NCI-H446 (cell line): ENCODE measurements around the gene CASQ2.
"Not testable (repeated sequence)": the region's sequence is repeated elsewhere in the genome, so short reads cannot be mapped to it uniquely, and the experiment has no call there.

ENCODE experiments used
- DNase-seq, 2 experiments: peaks; one replicate each; lab custom pipeline; 2025; lab: John Stamatoyannopoulos, UW

CASQ2 gene

DNA sequence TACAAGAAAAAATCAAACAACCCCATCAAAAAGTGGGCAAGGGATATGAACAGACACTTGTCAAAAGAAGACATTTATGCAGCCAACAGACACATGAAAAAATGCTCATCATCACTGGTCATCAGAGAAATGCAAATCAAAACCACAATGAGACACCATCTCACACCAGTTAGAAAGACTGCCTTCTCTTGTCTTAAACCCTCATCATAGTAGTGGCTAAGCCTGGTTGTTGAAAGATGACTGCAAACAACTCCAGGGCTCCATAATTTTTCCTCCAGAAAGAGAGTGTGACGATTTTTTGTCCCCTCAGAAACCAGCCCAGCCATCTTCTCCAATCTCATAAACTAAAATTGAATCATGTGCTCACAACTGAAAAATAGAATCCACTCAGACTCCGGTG, 12.1 kb upstream of the CASQ2 start:
- not testable (repeated sequence) for DNase-seq

GRCh38 chr1:115779075-115779474, 10.6 kb upstream of the CASQ2 start:
- not testable (repeated sequence) for DNase-seq

- DNase-seq: peak; percentile 85 to 88
These were observed 3.4 kb upstream of the CASQ2 start for GRCh38 chr1:115771847-115772457.

- DNase-seq: no peak
These were observed 2.8 kb upstream of the CASQ2 start for GRCh38 chr1:115771094-115771846.

GRCh38 chr1:115767403-115767802, 1.1 kb downstream of the CASQ2 start:
- no peak for DNase-seq

GRCh38 chr1:115765091-115765490, 3.4 kb downstream of the CASQ2 start:
- no peak for DNase-seq

- DNase-seq: peak in 1 of 2 experiments; percentile 37
These were observed 4.0 kb downstream of the CASQ2 start for GRCh38 chr1:115764541-115764940.

DNA sequence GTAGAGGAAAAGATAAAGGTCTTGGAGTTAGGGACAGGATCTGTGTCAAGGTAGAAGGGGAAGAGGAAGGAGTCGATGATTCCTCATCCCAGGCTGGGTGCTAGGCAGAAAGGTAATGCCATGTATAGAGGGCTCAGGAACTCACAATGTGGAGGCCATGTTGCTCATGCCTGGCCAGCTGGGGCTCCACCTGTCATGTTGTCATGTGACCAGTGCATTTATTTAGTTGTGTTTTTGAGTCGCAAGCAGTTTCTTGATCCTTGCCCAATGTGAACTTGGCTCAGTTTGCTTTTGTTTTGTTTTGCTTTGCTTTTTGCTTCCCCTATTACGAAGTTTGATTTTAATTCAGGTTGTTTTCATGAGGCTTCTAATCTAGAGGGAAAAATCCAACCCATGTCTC, 5.7 kb downstream of the CASQ2 start:
- no peak for DNase-seq

GRCh38 chr1:115761601-115762302, 6.8 kb downstream of the CASQ2 start:
- DNase-seq: no peak

GRCh38 chr1:115757856-115758255, 10.7 kb downstream of the CASQ2 start:
- DNase-seq: peak in 1 of 2 experiments; percentile 22

DNA sequence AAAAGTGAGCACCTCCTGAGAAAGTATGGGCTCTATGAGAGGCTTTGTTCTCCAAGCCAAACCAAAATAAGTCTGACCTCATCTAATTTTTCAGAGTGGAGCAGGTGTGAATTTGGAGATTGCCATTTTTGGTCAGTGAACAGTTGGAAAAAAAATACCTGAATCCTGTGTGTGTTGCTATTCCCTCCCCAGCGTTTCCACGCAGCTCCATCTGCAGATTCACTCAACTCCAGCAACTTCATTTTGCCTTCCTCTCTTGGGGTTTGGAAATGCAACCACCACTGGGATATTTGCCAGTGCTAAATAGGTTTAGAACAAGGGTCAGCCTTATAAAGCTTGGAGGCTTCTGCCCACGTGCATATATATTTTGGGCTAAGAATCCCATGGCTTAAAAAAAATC, 11.2 kb downstream of the CASQ2 start:
- no peak for DNase-seq

GRCh38 chr1:115755456-115756370, 12.8 kb downstream of the CASQ2 start:
- DNase-seq: no peak

DNA sequence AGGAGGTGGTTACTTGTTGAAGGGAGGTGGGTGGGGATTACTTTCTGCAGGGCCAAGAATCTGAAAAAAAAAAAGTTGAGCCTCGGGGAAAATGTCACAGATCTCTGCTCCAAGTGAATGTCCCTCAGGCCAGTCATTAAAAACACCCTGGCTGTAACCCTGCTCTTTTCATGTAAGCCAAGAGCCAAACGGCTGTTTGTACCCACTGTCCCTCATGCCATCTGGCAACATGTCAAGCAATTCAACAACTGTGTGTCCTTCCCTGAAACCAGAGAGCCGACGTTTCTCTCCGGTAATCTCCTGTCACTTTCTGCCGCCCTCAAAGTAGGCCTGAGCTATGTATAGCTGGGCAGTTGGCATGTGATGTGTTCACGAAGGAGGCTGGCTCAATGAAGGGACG, 14.7 kb downstream of the CASQ2 start:
- DNase-seq: no peak

DNA sequence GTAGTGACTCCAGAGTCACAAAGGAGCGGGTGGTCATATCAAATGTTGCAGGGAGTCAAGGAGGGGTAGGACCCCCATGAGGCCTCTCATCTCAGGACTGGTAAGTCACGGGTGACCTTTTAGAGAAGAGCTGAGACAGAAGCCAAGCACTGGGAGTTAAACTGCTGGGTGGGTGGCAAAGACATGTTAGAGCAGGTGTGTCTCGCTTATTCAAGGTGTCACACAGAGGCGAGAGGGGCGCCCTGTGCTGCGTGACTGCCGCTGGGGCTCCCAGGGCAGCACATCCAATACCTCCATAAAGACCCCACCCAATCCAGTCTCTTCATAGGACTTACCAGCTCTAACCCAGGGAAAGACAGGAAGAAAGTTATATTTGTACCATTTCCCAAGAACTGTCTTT, 15.2 kb downstream of the CASQ2 start:
- no peak for DNase-seq

DNA sequence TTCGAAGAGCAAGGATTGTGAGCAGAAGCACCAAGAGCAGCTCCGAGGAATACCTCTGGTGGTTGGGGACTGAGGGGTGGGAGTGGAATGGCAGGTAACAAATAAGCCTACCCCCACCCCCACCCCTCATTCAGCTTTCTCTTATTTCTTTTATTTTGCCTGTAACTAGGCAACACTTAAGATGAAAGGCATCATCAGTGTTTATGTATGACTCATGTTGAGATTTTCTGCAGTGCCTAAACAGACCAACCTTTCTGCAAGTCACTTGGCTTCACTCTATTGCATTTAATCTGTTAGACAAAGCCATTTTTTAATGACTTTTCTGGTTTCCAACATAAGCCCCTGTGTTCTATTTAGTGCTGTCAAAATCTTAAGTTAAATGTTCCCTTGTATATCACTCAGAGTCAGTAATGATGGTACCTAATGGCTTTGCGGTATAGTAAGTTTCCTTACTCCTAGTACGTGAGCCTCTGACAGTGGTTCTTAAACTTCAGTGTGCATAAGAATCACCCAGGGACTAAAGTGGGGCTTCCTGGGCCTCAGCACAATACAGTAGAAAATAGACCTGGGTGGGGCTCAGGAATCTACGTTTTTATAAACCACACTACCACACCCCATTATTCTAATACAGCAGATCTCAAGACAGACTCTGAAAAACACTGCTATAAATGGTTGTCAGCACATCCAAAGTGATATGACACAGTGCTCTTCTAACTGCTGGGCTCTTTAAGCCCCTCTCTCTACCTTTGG, 19.9 kb downstream of the CASQ2 start:
- no peak for DNase-seq

- no peak for DNase-seq
These were observed 22.4 kb downstream of the CASQ2 start for GRCh38 chr1:115746021-115746690.

GRCh38 chr1:115744646-115745275, 23.8 kb downstream of the CASQ2 start:
- no peak for DNase-seq

- DNase-seq: no peak
These were observed 27.7 kb downstream of the CASQ2 start for GRCh38 chr1:115740811-115741210.

DNA sequence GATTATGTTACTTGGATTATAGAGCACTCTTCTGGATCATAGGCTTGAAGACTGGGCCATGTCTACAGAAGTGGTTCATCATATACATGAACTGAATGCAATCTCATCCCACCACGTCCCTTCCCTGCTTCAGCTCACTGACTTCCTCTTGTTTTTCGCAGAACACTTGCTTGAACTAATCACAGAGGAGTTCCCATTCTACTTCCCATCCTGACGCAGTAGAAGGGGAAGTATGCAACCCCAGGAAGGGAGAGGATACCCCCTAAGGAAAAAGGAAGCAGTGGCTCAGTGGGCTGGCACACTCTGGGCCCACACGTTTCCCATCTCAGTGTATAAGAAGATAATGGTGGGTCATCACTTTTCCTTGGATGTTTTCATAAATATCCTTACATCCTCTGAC, 36.2 kb downstream of the CASQ2 start:
- no peak for DNase-seq

DNA sequence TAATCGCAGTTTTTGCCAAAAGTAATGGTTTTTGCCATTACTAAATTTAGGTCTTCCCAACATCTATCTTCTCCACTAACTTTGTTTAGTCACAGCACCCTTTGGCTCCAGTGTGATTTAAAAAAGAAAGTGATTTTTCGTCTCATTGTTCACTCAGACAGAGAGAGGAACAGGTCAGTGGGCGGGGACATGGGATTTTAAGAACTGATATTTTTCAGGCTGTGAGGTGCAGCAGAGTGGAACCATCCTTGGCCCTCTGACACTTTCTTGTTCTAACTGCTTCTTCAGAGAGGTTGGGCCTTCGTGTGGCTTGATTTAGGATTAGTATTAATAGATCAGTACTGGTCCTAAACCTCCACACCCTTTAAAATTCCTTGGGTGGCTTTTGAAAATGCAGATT, 38.8 kb downstream of the CASQ2 start:
- DNase-seq: no peak
